K562 (cell line): Measurements from ENCODE around the gene BSPRY. TPM values are rescaled to one million over a fixed set of nuclear protein-coding genes. Genes with fewer than 3 reads are reported as not detected.

Experiments used
- BRCA1 ChIP-seq, 2 experiments: fragments of 450-650 bp in 1 of 2; sonication (generic) in 1 of 2; formaldehyde crosslinking in 1 of 2; IDR thresholded peaks; 2 replicates each; pipeline versions ENCODE4 v1.5.0 to v1.6.1; 2017 to 2020; ENCODE audit warnings: mild to moderate bottlenecking in 1 of 2, missing genetic modification reagents in 1 of 2
- CHD1 ChIP-seq: fragments of 200-600 bp; sonication (generic); IDR thresholded peaks from one replicate; pipeline ENCODE4 v1.6.1; 2012; ENCODE audit warnings: mild to moderate bottlenecking, moderate library complexity, low read length, inconsistent platforms
- NR2C2 ChIP-seq, 2 experiments: fragments of 200-800 bp in 1 of 2; sonication (Bioruptor generic) in 1 of 2; sonication (generic) in 1 of 2; formaldehyde crosslinking in 1 of 2; IDR thresholded peaks; 2 replicates each; pipeline versions ENCODE4 v1.6.1 to v1.8.0; 2016 to 2022; ENCODE audit warnings: mild to moderate bottlenecking in 1 of 2, missing compliant biosample characterization in 1 of 2, missing genetic modification characterization in 1 of 2, missing genetic modification reagents in 1 of 2
- TBP ChIP-seq: optimal IDR thresholded peaks from 2 replicates; pipeline ENCODE3; 2011; ENCODE audit warnings: low read depth, low read length, improper control_type of control experiment
- TEAD4 ChIP-seq, 2 experiments: sonication (generic) in 1 of 2; formaldehyde crosslinking in 1 of 2; IDR thresholded peaks; 2 replicates each; pipeline versions ENCODE4 v1.6.1 to v1.8.0; 2012 to 2022; ENCODE audit warnings: borderline replicate concordance in 1 of 2, inconsistent platforms in 1 of 2, low read length in 1 of 2, mild to moderate bottlenecking in 1 of 2, missing genetic modification reagents in 1 of 2
- ZFPM2 ChIP-seq: fragments of 250-450 bp; sonication (Bioruptor Pico); IDR thresholded peaks from 2 replicates; pipeline ENCODE4 v1.5.1; 2022; ENCODE audit warnings: mild to moderate bottlenecking
- ZNF354B ChIP-seq: fragments of 250-450 bp; sonication (Bioruptor Pico); IDR thresholded peaks from 2 replicates; pipeline ENCODE4 v1.4.0; 2020
- ZNF830 ChIP-seq: fragments of 250-450 bp; sonication (Bioruptor Pico); IDR thresholded peaks from 2 replicates; pipeline ENCODE4 v1.5.0; 2021; ENCODE audit warnings: mild to moderate bottlenecking
- polyA plus RNA-seq, 8 experiments: library from polyadenylated mRNA; depleted of rRNA in 4 of 8; stranded (reverse) in 5 of 8; unstranded in 3 of 8; fragments of >200 nt; fragmentation: Nextera tagmentation in 2 of 8; fragmentation: Illumina TruSeq in 1 of 8; extraction: Ambion mirVana in 2 of 8; extraction: Trizol in 1 of 8; gene quantifications; 2 replicates each; pipeline versions ENCODE4 v1.2.1 to v1.2.3, GENCODE V29; 2011 to 2014; ENCODE audit warnings: inconsistent platforms in 1 of 8, missing spikeins in 1 of 8
- total RNA-seq, 7 experiments: library from RNA; depleted of rRNA in 6 of 7; stranded (reverse); fragments of >200 nt in 6 of 7; fragmentation: Illumina TruSeq in 2 of 7; extraction: Trizol in 2 of 7; gene quantifications; 2 replicates each; pipeline versions ENCODE4 v1.2.1 to v1.2.3, GENCODE V29; 2011 to 2021; ENCODE audit warnings: low replicate concordance in 1 of 7
- TF ChIP-seq, protein P1 (sequence below): sonication (generic); formaldehyde crosslinking; IDR thresholded peaks from 2 replicates; pipeline ENCODE4 v1.8.1; 2023; ENCODE audit warnings: mild to moderate bottlenecking, missing genetic modification reagents
- TF ChIP-seq, protein P2 (sequence below), 2 experiments: IDR thresholded peaks in 1 of 2; conservative IDR thresholded peaks in 1 of 2; 2 replicates each; pipeline ENCODE4 v1.6.1; 2016; ENCODE audit warnings: low read depth in 2 of 2, mild to moderate bottlenecking in 1 of 2, missing compliant biosample characterization in 1 of 2, missing genetic modification characterization in 1 of 2, moderate library complexity in 1 of 2
- TF ChIP-seq, protein P3 (sequence below): fragments of 450-650 bp; formaldehyde crosslinking; IDR thresholded peaks from 2 replicates; pipeline ENCODE4 v1.4.0; 2020; ENCODE audit warnings: mild to moderate bottlenecking, moderate library complexity
- TF ChIP-seq, protein P4 (sequence below): sonication (generic); formaldehyde crosslinking; IDR thresholded peaks from 2 replicates; pipeline ENCODE4 v1.8.0; 2022; ENCODE audit warnings: missing genetic modification reagents, mild to moderate bottlenecking, borderline replicate concordance
- TF ChIP-seq, protein P5 (sequence below): fragments of 250-450 bp; sonication (Bioruptor Pico); IDR thresholded peaks from 2 replicates; pipeline ENCODE4 v1.4.0; 2020; ENCODE audit warnings: borderline replicate concordance

BSPRY gene
- total and polyA plus RNA-seq, 9 of the 15 experiments (the other 6 are each of a cell fraction or from before 2014, with no cell fraction given), result 0.07 to 0.67 (median 0.18) TPM

DNA sequence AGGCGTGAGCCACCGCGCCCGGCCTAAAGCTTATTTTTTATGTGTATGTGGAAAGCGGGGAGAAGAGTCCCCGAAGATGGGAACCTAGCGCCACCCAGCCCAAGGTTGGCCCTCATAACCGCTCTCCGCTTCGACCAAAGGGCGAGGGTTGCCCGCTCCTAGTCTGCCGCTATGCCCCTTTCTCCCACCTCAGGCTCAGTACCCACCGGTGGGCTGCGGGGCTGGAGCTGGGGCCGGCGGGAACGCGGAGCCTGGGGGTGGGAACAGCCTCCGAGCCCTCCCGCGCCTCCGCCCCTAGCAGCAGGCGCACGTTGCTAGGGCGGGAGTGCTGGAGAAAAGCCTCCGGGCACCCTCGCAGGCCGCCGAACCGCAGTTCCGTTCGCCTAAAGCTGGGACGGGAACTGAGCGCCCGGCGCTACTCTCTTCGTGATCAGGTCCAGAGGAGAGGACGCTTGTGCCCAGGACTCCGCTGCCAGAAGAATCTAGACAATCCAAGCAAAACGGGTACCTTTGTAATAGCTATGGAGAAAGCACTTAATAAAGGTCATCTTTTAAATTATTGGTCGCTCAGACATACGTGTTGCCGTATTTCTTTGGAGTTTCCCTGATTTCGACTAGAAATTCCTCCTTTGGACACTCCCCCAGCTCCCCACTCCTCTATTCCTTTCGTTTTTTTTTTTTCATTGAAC is 9.2 kb upstream of the BSPRY start, which contains the start of gene WDR31 (continued):
- TF ChIP-seq ZNF354B (CRISPR knock-in tag) (no peak), ZNF830 (no peak), ZFPM2 (no peak), TEAD4 (IDR thresholded peaks at IDR 0.05; ENCODE audit: low read length) (peak; percentile 32; the same call in 1 of the 2 replicates), TEAD4 (CRISPR knock-in tag; IDR thresholded peaks at IDR 0.05; ENCODE audit: borderline replicate concordance) (no peak), CHD1 (no peak), NR2C2 (CRISPR knock-in tag; IDR thresholded peaks at IDR 0.05) (peak; percentile 49; the same call in 1 of the 2 replicates), NR2C2 (tag; IDR thresholded peaks at IDR 0.05) (peak; percentile 62), BRCA1 (IDR thresholded peaks at IDR 0.05) (no peak), BRCA1 (CRISPR knock-in tag; IDR thresholded peaks at IDR 0.05) (no peak), TBP (peak; percentile 93)
- TF ChIP-seq, protein P1, sequence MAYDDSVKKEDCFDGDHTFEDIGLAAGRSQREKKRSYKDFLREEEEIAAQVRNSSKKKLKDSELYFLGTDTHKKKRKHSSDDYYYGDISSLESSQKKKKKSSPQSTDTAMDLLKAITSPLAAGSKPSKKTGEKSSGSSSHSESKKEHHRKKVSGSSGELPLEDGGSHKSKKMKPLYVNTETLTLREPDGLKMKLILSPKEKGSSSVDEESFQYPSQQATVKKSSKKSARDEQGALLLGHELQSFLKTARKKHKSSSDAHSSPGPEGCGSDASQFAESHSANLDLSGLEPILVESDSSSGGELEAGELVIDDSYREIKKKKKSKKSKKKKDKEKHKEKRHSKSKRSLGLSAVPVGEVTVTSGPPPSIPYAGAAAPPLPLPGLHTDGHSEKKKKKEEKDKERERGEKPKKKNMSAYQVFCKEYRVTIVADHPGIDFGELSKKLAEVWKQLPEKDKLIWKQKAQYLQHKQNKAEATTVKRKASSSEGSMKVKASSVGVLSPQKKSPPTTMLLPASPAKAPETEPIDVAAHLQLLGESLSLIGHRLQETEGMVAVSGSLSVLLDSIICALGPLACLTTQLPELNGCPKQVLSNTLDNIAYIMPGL (CRISPR knock-in tag), result peak; percentile 43; the same call in 1 of the 2 replicates
- TF ChIP-seq, protein P2, sequence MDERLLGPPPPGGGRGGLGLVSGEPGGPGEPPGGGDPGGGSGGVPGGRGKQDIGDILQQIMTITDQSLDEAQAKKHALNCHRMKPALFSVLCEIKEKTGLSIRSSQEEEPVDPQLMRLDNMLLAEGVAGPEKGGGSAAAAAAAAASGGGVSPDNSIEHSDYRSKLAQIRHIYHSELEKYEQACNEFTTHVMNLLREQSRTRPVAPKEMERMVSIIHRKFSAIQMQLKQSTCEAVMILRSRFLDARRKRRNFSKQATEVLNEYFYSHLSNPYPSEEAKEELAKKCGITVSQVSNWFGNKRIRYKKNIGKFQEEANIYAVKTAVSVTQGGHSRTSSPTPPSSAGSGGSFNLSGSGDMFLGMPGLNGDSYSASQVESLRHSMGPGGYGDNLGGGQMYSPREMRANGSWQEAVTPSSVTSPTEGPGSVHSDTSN (CRISPR knock-in tag; IDR thresholded peaks at IDR 0.05; ENCODE audit: low read depth), result no peak
- TF ChIP-seq, protein P2 (tag; conservative IDR thresholded peaks at IDR 0.05; ENCODE audit: low read depth), result no peak
- TF ChIP-seq, protein P3, sequence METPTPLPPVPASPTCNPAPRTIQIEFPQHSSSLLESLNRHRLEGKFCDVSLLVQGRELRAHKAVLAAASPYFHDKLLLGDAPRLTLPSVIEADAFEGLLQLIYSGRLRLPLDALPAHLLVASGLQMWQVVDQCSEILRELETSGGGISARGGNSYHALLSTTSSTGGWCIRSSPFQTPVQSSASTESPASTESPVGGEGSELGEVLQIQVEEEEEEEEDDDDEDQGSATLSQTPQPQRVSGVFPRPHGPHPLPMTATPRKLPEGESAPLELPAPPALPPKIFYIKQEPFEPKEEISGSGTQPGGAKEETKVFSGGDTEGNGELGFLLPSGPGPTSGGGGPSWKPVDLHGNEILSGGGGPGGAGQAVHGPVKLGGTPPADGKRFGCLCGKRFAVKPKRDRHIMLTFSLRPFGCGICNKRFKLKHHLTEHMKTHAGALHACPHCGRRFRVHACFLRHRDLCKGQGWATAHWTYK (CRISPR knock-in tag), result no peak
- TF ChIP-seq, protein P4, sequence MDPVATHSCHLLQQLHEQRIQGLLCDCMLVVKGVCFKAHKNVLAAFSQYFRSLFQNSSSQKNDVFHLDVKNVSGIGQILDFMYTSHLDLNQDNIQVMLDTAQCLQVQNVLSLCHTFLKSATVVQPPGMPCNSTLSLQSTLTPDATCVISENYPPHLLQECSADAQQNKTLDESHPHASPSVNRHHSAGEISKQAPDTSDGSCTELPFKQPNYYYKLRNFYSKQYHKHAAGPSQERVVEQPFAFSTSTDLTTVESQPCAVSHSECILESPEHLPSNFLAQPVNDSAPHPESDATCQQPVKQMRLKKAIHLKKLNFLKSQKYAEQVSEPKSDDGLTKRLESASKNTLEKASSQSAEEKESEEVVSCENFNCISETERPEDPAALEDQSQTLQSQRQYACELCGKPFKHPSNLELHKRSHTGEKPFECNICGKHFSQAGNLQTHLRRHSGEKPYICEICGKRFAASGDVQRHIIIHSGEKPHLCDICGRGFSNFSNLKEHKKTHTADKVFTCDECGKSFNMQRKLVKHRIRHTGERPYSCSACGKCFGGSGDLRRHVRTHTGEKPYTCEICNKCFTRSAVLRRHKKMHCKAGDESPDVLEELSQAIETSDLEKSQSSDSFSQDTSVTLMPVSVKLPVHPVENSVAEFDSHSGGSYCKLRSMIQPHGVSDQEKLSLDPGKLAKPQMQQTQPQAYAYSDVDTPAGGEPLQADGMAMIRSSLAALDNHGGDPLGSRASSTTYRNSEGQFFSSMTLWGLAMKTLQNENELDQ (CRISPR knock-in tag), result no peak
- TF ChIP-seq, protein P5, sequence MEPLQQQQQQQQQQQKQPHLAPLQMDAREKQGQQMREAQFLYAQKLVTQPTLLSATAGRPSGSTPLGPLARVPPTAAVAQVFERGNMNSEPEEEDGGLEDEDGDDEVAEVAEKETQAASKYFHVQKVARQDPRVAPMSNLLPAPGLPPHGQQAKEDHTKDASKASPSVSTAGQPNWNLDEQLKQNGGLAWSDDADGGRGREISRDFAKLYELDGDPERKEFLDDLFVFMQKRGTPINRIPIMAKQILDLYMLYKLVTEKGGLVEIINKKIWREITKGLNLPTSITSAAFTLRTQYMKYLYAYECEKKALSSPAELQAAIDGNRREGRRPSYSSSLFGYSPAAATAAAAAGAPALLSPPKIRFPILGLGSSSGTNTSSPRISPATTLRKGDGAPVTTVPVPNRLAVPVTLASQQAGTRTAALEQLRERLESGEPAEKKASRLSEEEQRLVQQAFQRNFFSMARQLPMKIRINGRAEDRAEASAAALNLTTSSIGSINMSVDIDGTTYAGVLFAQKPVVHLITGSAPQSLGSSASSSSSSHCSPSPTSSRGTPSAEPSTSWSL (CRISPR knock-in tag), result no peak
